Activated T-helper 1 cell treated with Interleukin-2 at 50 U/mL for 16 hours (primary cell): ENCODE results near the gene SKAP2.

Experiments
- DNase-seq: peaks from one replicate; pipeline ENCODE4 v3.0.0-alpha.2; 2020; ENCODE audit warnings: low read depth

Gene SKAP2

DNA sequence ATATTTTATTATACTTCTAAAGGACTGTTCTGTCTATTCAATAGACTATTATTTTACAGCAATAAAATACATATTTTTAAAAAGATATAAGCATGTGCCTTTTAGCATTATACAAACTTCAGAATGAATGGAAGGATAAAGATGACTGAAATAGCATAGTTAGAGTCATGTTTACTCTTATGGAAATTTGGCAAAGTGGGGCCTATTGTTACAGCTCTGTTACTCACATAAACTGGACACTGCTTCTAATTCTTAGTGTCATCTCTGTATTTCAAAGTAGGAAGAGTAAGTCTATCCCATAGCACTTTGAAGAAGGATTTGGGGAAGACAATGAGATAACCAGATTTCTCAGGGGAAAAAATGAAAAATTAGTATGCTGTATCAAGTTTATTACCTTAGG is 168.2 kb downstream of the SKAP2 start:
- DNase-seq: no peak

DNA sequence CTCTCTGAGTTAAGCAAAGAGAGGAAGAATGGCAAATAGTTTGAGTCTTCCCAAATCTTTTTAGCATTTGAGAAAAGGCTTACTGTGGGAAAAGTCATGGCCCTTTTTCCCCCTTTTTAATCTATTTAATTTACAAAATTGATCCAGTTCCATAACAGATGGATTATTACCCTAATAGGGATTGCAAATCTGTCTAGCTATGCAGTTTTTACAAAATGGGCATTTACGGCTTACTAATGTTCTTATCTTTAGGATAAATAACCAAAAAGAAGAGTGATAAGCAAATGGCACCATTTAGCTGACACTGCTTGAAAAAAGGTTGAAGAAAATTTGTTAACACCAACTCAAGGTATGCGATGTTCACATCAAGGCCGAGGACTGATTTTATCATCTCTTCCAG is 169.7 kb downstream of the SKAP2 start:
- no peak for DNase-seq

DNA sequence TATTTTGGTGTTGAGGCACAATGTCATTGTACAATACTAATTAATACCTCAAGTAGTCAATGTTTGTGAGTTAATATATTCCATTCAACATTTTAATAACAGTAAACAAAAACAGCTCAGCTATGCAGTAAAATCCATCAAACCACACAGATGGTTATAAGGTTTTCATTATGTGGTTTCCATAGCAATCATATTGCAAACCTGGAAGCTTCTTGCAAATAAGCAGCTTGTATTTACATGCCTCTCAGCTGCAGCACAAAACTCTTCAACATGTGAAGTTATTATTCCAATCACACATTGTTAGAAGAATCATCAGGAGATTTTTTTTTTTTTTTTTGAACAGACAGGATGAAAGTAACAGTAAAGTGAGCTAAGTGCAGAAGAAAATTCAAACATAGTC is 170.2 kb downstream of the SKAP2 start:
- no peak for DNase-seq

DNA sequence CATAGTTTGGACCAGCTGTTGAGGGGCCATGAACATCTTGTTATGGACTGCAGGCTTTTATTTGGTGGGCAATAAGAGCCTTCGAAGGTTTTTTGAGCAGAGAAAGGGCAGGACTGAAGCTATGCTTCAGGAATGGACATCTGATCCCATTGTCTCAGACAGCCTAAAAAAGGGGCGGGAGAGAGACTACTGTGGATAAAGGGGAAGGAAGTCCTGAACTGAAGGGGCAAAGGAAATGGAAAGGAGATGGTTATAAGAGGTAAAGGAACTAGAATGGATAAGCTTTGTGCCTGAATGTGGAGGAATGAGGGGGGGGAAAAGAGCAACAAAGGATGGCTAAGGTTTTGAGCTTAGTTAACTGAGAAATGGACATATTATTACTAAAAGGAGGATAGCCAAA is 172.5 kb downstream of the SKAP2 start:
- no peak for DNase-seq

DNA sequence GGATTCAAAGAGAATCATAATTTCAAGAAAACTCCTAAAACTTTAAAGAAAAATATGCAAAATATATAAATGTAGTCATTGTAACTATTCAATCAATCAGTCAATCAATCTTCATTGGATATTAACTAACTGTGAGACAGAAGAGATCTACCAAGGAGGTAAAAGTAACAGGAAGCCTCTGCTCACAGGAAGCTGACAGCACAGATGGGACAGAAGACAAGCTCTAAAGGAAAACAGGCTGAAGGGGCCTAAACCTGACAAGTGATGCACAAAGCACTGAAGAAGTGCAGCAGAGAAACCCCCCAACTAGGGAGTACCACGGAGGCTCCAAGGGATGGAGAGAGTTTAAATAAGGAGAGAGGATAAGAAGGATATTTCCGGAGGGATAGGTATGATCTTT is 173.0 kb downstream of the SKAP2 start:
- DNase-seq: no peak

DNA sequence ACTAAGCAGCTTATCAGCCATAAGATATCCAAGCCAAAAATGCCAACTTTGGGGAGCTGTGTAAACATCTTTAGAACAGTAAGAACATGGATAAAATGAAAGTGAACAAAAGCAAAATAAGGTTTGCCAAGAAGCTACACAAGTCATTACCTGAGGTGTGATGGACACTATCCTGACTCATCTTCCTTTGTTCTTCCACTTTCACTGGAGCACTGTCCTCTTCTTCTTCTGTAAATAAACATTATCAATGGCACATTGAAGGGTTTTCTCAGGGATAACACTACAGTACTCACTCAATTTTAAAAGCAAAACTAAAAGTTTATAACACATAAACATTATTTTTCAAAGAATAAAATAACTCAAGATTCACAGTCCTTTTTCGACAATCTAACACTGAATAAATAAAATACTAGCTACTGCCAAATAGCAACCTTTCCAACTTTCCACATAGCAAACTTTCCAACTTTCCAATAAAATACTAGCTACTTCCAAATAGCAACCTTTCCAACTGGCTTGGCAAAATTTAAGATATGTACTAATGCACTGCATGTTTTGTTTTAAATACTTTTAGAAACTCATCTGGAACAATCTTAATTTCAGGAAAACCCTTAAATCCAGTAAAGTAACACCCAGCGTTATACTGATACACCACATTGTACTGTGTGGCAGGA is 174.1 kb downstream of the SKAP2 start:
- no peak for DNase-seq

DNA sequence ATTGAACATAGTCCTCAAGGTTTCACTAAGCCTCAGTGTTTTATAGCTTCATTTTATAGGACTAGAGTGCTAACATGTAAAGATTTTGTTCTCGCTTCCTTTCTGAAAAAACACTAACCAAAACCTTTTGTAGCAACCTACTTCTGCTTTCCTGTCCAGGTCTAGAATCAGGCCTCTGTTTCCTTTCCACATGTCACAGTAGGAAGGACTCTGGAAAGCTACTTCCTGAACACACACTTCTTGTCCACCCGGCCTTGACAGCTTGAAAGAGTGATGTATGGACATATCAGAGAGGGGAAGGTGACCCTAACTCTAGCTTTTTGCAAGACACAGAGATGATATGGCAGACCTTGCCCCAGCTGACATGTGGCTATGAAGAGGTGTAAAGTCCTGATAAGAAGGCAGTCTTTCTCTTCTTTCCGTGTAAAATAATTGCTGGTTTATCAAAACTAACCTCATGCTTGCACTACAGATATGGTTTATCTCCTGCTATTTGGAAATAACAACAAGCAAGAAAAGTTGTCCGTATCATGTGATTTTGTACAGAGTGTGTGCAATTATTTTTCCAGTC is 175.4 kb downstream of the SKAP2 start:
- DNase-seq: no peak

DNA sequence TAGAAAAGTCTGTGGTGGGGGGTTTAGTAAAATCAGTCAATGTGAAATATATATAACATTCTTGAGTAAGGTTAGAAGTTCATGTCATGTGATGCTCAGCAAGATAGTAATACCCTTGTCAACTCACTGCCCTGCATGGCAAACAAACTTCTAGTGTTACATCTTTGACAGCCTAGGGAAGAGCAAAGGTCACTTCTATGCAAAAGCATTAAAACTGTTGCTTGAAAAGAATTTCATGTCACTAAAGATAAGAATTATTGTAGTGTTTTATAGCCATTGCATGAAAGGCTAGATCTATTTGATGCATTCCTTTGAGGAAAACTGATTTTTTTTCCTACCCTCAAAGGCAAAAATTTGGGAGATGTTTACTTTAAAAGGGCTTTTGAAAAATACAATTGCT is 176.0 kb downstream of the SKAP2 start:
- DNase-seq: no peak

DNA sequence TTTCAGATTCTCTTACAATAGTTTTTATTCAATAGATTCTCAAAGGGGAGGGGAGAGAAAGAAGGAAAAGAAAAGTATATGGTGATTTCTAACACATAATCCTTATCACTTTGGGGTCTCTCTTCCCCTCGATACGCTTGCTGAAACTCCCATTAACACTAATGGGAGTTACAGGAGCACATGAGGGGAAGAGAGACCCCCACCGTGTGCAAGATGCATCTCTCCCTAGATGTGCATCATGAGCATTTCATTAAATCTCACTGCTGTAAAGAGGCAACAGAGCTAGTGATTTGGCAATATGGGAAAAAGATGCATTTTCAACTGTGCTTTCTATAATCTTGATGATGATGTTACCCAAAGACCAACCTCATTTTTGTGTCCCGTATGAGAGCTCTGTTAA is 177.4 kb downstream of the SKAP2 start:
- no peak for DNase-seq

DNA sequence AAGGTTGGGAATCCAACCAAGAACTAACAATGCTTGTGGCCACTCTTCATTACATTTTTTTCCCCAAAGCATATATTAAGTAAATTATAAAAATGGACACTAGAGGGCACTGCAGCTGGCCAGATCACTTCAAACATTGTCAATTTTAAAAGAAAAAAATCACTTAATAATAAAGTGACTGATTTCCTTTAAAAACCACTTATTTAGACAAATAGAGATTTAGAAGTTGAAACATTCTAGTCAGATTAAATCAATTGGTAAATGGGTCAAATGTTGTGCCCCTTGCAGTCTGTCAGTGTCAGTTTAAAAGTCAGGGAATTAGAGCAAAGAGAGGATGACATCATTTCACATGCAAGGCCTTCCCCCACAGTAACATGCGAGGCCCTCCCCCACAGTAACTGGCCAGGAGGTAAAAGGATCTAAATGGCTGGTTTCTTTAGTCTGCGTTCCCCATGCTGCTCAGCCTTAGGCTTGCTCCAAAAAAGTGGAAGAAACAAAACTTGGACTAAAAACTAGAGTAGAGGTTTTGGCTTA is 177.9 kb downstream of the SKAP2 start:
- no peak for DNase-seq

DNA sequence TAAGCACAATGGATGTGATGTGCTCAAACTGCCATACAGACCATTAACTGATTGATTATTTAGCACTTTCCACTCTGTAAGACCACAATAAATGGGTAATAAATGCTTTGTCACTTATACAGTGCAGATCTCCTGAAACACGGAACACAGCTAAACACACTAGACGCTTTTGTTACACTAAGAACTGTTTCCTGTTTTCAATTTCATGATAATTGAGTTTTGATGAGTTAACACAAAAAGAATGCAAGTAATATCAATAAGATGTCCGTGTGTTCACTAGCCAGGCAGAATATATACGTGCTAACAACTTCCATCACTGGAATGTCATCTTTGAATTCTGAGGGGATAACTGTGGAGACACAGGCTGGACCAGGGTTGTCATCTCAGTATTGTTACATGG is 178.8 kb downstream of the SKAP2 start:
- DNase-seq: no peak

DNA sequence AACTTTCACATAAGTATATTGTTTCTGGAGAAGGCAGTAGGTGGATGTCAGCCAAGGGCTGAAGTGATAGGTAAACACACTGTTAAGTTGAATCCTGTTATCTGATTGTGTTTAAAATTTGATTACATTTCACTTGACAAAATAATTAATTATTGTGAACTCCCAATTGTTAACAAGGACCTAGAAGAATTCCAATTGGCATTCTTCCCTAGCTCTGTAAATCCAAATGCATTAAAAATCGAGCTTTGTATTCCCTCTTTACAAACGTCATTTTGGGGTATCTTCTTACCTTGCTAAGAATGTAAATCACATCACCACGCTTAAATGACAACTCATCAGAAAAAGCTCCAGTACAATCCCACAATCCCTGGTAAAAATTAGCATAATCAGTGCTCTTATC is 179.9 kb downstream of the SKAP2 start:
- DNase-seq: no peak

DNA sequence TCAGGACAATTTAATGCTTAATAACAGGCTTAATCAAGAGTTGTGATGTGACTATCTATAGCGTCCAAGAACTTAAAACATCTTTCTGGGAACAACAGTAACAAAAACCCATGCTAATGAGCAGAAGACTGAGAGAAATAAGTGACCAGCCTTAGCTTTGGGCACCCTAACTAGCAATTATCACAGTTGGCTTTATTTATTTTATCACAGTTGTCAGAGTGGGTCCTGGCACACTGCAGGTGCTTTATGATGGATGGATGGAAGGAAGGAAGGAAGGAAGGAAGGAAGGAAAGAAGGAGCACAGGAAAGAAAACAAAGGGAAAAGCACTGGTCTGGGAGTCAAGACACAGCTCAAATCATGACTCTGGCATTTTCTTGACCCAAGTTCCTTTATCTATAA is 181.1 kb downstream of the SKAP2 start:
- no peak for DNase-seq

DNA sequence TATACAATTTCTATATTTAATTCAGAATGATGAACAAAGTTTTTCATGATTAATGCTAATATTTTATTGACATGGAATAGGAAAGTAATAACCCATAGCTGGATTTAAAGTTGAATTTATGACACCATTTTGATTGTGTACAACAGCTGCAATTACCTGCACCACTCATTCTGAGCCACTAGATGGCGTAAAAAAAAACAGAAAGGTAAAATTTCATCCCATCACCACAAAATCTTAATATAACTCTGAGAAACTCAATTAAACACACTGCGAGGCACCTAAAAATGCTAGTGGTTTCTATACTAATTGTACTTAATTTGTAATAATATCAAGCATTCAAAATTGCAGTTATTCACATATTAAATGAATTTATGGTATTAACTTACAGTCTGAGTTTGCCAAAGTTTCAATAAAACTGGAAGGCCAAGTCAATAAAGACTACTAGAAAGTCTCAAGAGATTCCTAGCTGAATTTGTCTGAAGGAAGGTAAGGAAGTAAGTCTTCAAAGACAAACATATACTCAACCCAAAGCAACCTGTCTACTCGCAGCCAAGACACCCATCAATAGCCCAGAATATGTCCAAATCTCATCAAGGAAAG is 182.5 kb downstream of the SKAP2 start:
- DNase-seq: no peak

DNA sequence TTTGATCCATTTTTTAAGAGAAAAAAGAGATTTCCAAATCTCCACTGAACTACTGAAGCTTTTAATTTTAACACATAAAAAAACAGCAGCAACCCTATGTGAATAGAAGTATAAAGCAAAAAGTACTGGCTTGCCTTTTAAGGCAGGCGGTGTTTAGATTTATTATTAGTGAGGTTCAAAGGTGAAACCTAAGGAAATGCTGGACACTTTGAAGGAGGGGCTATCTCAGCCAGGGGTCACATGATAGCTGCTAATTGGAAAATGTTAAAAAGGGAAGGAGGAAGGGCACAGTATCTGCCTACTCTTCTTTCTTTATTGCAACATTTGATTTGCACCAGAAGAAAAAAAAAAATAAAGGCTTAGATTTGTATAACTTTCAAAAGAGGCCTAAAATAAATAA is 183.8 kb downstream of the SKAP2 start:
- DNase-seq: no peak

DNA sequence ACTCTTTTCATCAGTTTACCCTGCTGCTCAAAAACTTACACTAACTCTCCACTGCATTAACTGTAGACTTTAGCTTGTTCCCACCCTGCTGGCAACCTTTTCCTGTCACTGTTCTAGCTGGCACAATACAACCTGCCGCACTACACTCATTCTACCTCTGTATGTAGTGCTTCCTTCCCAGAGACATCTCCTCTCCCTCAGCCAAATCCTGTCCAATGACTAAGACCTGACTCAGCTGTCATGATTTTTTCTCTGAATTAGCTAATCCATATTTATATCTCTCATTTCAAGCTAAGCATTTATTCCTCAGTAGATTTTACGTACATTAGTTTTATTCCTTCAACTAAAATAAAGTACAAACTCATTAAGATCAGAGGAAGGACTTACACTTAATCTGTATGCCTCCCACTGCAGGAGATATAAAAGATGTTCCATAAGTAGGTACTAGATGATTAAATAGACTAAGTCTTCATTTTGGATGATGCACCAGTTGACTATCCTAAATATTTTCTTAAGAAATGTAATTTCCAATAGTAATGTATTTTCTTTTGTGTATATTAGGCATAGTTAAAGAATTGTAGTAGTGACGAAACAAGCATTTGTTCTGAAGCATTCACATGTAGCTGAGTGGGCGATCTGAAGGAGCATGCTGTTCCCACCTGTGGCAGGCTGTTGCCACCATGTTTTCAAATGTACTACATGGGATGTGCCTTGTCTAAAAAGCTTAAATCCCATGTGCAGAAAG is 189.1 kb downstream of the SKAP2 start:
- DNase-seq: no peak

DNA sequence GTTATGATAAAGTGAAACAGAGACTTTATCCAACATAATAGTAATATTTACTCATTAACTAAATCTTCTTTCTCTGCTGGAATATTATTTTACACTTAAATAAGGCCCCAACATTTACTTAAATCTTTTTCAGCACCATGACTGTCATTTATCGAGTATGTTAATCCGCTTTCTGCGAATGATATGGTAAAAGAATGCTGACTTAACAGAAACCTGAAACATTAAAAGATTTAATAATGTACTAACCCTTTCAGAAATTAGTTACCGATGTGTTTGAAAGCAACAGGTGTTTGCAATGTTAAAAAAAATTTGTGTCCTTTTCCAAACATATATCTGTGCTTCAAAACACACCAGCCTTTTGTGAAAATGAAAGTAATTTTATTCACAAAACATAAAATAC is 190.5 kb downstream of the SKAP2 start:
- DNase-seq: no peak

DNA sequence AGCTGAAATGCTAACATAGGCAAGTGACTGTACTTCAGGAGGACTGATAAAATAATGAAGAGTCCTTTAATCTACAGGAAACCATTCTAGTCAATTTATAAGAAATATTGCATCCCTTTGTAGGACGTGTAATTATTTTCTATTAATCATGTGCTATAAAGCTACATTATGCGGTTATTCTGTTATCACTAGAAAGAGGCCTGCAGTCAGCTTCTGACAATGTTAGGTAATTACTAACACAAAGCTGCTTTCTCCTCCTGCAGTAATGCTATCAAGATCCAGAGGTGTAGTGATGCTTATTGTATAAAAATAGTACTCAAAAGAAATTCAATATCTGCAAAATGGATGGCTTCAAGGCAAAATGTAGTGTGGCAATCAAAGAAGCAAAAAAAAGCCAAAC is 191.1 kb downstream of the SKAP2 start:
- DNase-seq: no peak

DNA sequence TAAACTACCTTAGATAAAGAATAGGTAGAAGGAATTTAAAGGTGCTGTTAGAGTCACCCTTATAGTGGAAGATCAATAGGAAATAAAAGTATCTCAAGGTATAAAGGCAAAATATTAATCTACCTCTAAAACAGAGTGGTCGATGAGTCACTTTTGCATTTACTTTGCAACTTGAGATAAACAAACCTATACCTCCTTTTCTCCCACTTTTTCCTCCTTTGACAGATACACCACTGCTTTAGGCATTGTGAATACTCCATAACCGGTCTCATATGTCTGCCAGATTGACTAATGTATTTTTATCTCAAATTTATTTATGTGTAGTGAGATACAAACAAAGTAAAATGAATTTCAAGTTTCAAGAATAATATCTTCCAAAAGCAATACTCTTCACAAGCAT is 193.5 kb downstream of the SKAP2 start:
- no peak for DNase-seq

DNA sequence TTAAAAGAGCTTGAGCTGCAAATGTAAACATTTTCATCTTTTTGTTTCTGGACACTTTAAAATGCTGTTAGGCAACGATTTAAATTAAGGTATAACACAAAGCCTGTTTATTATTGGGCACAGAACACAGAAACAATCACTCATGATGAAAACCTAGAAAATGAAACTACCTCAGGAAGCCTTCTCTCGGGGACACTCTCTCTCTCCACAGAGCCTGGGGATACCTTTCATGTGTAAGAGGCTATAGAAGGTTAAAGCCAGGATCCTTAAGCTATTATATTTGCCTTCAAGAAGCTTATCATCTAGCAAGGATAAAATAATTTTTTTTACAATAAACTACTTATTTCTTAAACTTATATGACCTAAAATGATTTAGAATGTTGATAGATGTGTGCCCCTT is 194.1 kb downstream of the SKAP2 start:
- no peak for DNase-seq

DNA sequence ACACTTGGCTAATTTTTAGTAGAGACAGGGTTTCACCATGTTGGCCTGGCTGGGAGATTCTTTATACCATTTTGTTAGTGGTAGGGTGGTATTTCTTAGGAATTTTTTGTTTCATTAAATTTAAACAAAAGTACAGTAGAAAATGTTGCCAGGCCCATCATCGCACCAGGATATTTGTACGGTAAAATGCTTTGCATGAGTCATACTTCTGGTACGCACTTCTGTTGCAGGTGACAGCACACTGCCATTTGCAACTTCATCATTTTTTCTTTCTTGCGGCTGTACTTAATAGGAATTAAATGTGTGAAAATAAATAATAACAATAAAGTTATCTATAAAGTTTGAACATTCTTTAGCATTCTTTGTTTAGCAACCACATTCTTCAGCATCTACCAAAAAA is 195.6 kb downstream of the SKAP2 start:
- DNase-seq: no peak

DNA sequence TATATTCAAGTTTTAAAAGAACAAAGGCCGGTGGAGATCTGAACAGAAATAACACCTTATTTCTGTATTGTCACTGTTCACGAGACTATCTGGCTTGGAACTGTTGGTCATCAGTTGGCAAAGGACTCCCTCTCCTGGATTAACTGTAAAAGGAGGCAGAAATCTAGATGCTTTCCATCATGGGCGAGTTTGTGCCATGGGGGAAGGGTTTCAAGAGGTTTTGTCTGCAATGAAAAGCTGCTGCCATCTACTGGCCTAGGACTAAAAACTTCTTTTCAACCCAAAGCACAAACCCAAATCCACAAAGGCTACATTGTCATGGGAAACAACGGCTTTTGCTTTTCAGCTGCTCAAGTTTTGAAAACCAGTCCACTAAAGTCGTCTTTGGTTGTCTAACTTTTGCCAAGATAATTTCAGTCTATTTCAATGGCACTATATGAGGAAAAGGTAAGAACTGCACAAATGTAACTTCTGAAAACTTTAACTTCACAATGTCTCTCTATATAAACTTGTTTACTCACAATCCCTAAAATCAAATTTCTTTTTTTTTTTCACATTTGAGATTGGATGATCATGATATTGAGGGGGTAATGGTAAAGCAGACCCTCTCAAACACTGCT is 196.8 kb downstream of the SKAP2 start:
- no peak for DNase-seq
